ENCODE data around the gene APEX1.
"Not testable (repeated sequence)": the region's sequence is repeated elsewhere in the genome, so short reads cannot be mapped to it uniquely, and the experiment has no call there.

Gene APEX1

DNA sequence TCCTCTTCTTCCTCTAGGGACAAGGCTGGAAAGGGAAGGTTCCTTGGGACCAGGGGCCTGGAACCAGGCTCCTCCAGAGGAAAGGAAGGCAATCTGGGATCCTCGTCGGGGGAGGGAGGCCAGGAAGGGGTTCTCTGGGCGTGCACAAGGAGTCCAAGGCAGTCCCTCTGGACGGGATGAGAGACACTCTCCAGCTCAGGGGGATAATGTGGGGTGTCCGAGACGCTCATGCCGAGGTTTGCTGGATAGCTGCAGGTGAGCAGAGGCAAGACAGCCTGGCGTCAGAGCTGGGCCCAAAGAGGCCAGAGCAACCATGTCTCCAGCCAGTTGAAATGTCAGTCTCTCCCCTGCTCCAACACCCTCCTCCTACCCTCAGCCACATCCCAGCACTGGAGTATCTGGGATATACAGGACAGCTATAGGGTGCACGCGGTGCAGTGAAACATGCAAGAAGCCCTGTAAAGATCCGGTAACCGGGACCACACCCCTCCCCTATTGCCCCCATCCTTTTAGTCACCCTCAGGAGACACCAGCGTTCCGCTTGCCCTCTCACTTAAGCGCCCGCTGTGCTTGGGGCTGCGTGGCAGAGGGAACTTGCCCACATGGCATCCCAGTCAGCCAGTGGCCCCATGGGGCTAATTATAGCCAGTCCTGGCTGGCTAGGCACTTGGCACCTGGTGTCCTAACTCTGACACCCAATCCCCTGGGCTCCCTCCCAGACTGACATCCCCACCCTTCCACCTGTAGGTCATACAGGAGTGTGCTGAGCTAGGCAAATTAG lies 19.3 kb upstream of the APEX1 start, which contains the start of gene KLHL33:
TSS of gene KLHL33 (minus strand) at position 585 of the 781 bp plus-strand sequence. CDS start at position 230, 355 bp downstream.
- TF ChIP-seq, protein P1, sequence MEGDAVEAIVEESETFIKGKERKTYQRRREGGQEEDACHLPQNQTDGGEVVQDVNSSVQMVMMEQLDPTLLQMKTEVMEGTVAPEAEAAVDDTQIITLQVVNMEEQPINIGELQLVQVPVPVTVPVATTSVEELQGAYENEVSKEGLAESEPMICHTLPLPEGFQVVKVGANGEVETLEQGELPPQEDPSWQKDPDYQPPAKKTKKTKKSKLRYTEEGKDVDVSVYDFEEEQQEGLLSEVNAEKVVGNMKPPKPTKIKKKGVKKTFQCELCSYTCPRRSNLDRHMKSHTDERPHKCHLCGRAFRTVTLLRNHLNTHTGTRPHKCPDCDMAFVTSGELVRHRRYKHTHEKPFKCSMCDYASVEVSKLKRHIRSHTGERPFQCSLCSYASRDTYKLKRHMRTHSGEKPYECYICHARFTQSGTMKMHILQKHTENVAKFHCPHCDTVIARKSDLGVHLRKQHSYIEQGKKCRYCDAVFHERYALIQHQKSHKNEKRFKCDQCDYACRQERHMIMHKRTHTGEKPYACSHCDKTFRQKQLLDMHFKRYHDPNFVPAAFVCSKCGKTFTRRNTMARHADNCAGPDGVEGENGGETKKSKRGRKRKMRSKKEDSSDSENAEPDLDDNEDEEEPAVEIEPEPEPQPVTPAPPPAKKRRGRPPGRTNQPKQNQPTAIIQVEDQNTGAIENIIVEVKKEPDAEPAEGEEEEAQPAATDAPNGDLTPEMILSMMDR (IDR thresholded peaks at IDR 0.05; ENCODE audit: low read depth, low read length) = no peak
- DNase-seq (ENCODE audit: low read depth in 2 of 2) = no peak
- peak within 1 kb of the TSS; percentile 14 to 15 for H3K4me3 ChIP-seq (replicated peaks in 1 of 2; ENCODE audit: low read depth in 2 of 2, low read length in 2 of 2)

DNA sequence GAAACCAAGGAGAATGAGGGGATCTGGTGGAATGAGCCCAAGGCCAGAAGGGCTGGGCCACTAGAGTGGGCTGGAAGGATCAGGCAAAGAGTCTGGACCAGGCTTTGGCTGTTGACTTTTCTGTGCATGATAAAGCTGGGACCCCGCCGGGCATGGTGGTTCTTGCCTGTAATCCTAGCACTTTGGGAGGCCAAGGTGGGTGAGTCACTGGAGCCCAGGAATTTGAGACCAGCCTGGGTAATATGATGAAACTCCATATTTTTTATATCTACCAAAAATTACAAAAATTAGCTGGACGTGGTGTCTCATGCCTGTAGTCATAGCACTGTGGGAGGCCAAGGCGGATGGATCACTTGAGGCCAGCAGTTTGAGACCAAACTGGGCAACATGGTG lies 18.7 kb upstream of the APEX1 start:
- peak; percentile 69 to 84 for DNase-seq (ENCODE audit: low read depth in 2 of 2)
- H3K4me3 ChIP-seq (replicated peaks in 1 of 2; ENCODE audit: low read depth in 2 of 2, low read length in 2 of 2) = no peak overlapping the region
- TF ChIP-seq, protein P1 (IDR thresholded peaks at IDR 0.05; ENCODE audit: low read depth, low read length) = no peak

GRCh38 chr14:20438664-20439063 lies 16.4 kb upstream of the APEX1 start:
- TF ChIP-seq, protein P1 (IDR thresholded peaks at IDR 0.05; ENCODE audit: low read depth, low read length) = no peak
- no peak overlapping the region for H3K4me3 ChIP-seq (replicated peaks in 1 of 2; ENCODE audit: low read depth in 2 of 2, low read length in 2 of 2)

DNA sequence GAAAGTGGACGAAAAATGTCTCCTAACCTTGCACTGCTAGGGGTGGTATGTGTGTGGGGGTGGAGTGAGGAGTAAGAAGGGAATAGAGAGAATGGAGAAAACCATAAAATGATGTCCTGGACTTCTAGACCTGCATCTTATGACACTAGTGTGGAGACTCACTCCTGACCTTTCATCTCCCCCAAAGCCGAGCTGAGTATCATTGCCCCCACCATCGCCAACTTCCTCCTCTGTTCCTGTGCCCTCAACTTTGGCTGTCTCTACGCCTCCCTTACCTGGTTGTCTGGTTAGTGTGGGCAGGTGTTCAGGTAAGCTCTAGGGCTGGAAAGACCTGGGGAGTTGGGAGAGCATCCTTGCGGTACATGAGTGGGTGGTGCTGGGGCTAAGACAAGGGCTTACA lies 14.6 kb upstream of the APEX1 start:
- H3K4me3 ChIP-seq (replicated peaks in 1 of 2; ENCODE audit: low read depth in 2 of 2, low read length in 2 of 2) = no peak overlapping the region
- DNase-seq (ENCODE audit: low read depth in 2 of 2) = no peak
- TF ChIP-seq, protein P1 (IDR thresholded peaks at IDR 0.05; ENCODE audit: low read depth, low read length) = no peak

More at GRCh38 chr14:20438664-20439063, 16.4 kb upstream of the APEX1 start:
- DNase-seq (ENCODE audit: low read depth in 2 of 2) = no peak

GRCh38 chr14:20440882-20441281 lies 14.1 kb upstream of the APEX1 start:
- no peak overlapping the region for H3K4me3 ChIP-seq (replicated peaks in 1 of 2; ENCODE audit: low read depth in 2 of 2, low read length in 2 of 2)
- TF ChIP-seq, protein P1 (IDR thresholded peaks at IDR 0.05; ENCODE audit: low read depth, low read length) = no peak
- DNase-seq (ENCODE audit: low read depth in 2 of 2) = no peak

DNA sequence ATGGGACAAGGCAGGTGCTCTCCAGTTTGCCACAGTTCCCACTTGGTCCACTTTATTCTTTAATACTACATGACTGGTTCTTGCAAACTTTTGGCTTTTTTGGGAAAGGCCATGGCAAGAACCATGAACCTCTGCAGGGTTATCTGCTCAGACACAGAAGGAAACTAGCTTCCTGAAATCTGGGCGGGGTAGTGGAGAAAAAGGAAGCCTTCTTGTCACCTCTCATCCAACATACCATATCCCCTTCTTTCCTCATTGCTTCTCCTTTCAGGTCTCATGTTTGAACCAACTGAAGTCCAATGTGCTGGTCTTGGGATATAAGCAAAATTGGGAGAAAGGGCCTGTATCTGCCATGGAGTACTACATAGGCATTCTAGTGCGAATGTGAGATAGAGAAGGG lies 13.6 kb upstream of the APEX1 start:
- no peak for DNase-seq (ENCODE audit: low read depth in 2 of 2)
- TF ChIP-seq, protein P1 (IDR thresholded peaks at IDR 0.05; ENCODE audit: low read depth, low read length) = no peak

DNA sequence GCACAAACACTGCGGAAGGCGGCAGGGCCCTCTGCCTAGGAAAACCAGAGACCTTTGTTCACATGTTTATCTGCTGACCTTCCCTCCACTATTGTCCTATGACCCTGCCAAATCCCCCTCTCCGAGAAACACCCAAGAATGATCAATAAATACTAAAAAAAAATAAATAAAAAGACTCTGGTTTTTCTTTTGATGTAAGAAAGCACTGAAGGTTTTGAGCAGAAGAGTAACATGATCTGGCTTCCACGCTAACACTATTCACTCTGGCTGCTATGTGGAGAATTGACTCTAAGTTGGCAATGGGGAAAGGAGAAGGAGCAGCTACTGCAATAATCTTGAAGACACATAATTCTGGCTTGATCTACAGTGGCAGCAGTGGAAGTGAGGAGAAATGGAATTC lies 11.4 kb upstream of the APEX1 start:
- not testable (repeated sequence) for DNase-seq (ENCODE audit: low read depth in 2 of 2); H3K4me3 ChIP-seq (replicated peaks in 1 of 2; ENCODE audit: low read depth in 2 of 2, low read length in 2 of 2)

More for the DNA sequence above, 13.6 kb upstream of the APEX1 start:
- no peak overlapping the region for H3K4me3 ChIP-seq (replicated peaks in 1 of 2; ENCODE audit: low read depth in 2 of 2, low read length in 2 of 2)
